Lung (tissue), 12 donors: Measurements from ENCODE around the gene SHE. TPM values are rescaled to one million over a fixed set of nuclear protein-coding genes. Genes with fewer than 3 reads are reported as not detected.
"Not testable (repeated sequence)": the region's sequence is repeated elsewhere in the genome, so short reads cannot be mapped to it uniquely, and the experiment has no call there.

Experiments used
- ATAC-seq: fragments of 200-7000 bp; cut with Tn5 transposase; one replicate; pipeline ENCODE4 v1.9.1; 2020; ENCODE audit warnings: moderate number of reproducible peaks; ENCODE audit not compliant: insufficient read depth, low FRiP score
- DNase-seq, 3 donors: peaks; one replicate each; pipeline ENCODE4 v3.0.0-alpha.2; 2013 to 2017
- H3K27ac ChIP-seq, 2 donors: one replicate each; pipeline ENCODE4 v1.5.1; 2013; ENCODE audit warnings: mild to moderate bottlenecking in 2 of 2, moderate library complexity in 2 of 2, control low read depth in 1 of 2, inconsistent platforms in 1 of 2, low read depth in 1 of 2, low read length in 1 of 2
- H3K27me3 ChIP-seq, 3 donors: one replicate each; pipeline ENCODE4 v1.5.1; 2013; ENCODE audit warnings: low read length in 2 of 3; ENCODE audit not compliant: control insufficient read depth in 3 of 3, insufficient read depth in 3 of 3
- H3K36me3 ChIP-seq, 4 donors: one replicate each; pipeline ENCODE4 v1.5.1; 2013; ENCODE audit warnings: low read length in 4 of 4, mild to moderate bottlenecking in 1 of 4, moderate library complexity in 1 of 4; ENCODE audit not compliant: control insufficient read depth in 4 of 4, insufficient read depth in 4 of 4
- H3K4me1 ChIP-seq, 5 donors: one replicate each; pipeline ENCODE4 v1.5.1; 2013; ENCODE audit warnings: low read length in 5 of 5, mild to moderate bottlenecking in 2 of 5, moderate library complexity in 1 of 5; ENCODE audit not compliant: control insufficient read depth in 5 of 5, insufficient read depth in 5 of 5
- H3K4me3 ChIP-seq: one replicate; pipeline ENCODE4 v1.5.1; 2013; ENCODE audit warnings: mild to moderate bottlenecking, control low read depth, moderate library complexity
- H3K9ac ChIP-seq, 2 donors: one replicate each; pipeline ENCODE4 v1.5.1; 2013; ENCODE audit warnings: low read length in 2 of 2, control low read depth in 1 of 2; ENCODE audit not compliant: insufficient read depth in 1 of 2
- H3K9me3 ChIP-seq, 4 donors: one replicate each; pipeline ENCODE4 v1.5.1; 2013; ENCODE audit warnings: low read length in 3 of 4, mild to moderate bottlenecking in 1 of 4, moderate library complexity in 1 of 4; ENCODE audit not compliant: control insufficient read depth in 4 of 4, insufficient read depth in 3 of 4
- CTCF ChIP-seq: IDR thresholded peaks from 2 replicates; pipeline ENCODE4 v1.5.1; 2012; ENCODE audit warnings: mild to moderate bottlenecking; ENCODE audit errors: control extremely low read depth, extremely low read depth
- WGBS, 2 donors: extraction: QIAGEN DNeasy Blood & Tissue Kit; methylation state at CpG; one replicate each; pipeline ENCODE4 v1.1.7; 2013; 5-methylcytosine and 5-hydroxymethylcytosine counted together
- polyA plus RNA-seq, 2 donors: library from polyadenylated mRNA; stranded (reverse); fragments of 200-250 nt; gene quantifications; one replicate each; pipeline ENCODE4 v1.2.1, GENCODE V29; 2013
- total RNA-seq, 2 donors: library from RNA; depleted of rRNA in 1 of 2; stranded (reverse); fragments of >200 nt in 1 of 2; gene quantifications; one replicate each; pipeline ENCODE4 v1.2.1, GENCODE V29; 2014 to 2021
- donor health status: control.
- donor health status: control.
- donor health status: Bipolar disorder and iron deficiency.
- donor health status: healthy.
- donor health status: DM: yes; HTN: yes; CAD: no.

SHE gene
- total and polyA plus RNA-seq, 4 donors: 15.1 to 33.5 (median 21.0) TPM

- DNase-seq (no peak), ATAC-seq (no peak)
- Histone ChIP-seq H3K9ac (no peak overlapping the region), H3K9me3 (no peaks in the 10 kb centered on the region), H3K27ac (no peak overlapping the region), H3K27me3 (peaks cover 0 to 2% (median 0%) of the 10 kb centered on the region in 3 donors), H3K36me3 (no peaks in the 10 kb centered on the region), H3K4me3 (no peak overlapping the region), H3K4me1 (peaks cover 0 to 3% (median 0%) of the 10 kb centered on the region in 5 donors)
- 88% methylated on average over 7 of the region's 7 CpGs for WGBS, 2 donors
- no peak for TF ChIP-seq CTCF
Measured at GRCh38 chr1:154536570-154536969, 34.4 kb upstream of the SHE start.

- Histone ChIP-seq H3K9me3 (no peaks in the 10 kb centered on the region), H3K36me3 (no peaks in the 10 kb centered on the region), H3K4me1 (peaks cover 0 to 2% (median 0%) of the 10 kb centered on the region in 5 donors), H3K9ac (no peak overlapping the region), H3K27me3 (no peaks in the 10 kb centered on the region), H3K27ac (no peak overlapping the region), H3K4me3 (no peak overlapping the region)
- ATAC-seq (no peak), DNase-seq (peak; percentile 48 to 70 (median 57))
- no peak for TF ChIP-seq CTCF
- 62 to 76% methylated on average over 11 of the region's 11 CpGs for WGBS, 2 donors
Measured at GRCh38 chr1:154533952-154534844, 32.0 kb upstream of the SHE start.

GRCh38 chr1:154531950-154532349 lies 29.7 kb upstream of the SHE start:
- not testable (repeated sequence) for H3K4me3 ChIP-seq, H3K9me3 ChIP-seq, DNase-seq, H3K9ac ChIP-seq, H3K27ac ChIP-seq, ATAC-seq, H3K27me3 ChIP-seq, H3K36me3 ChIP-seq, H3K4me1 ChIP-seq
- WGBS, 2 donors: 98 to 99% methylated on average over 10 to 13 of the region's 13 CpGs

DNA sequence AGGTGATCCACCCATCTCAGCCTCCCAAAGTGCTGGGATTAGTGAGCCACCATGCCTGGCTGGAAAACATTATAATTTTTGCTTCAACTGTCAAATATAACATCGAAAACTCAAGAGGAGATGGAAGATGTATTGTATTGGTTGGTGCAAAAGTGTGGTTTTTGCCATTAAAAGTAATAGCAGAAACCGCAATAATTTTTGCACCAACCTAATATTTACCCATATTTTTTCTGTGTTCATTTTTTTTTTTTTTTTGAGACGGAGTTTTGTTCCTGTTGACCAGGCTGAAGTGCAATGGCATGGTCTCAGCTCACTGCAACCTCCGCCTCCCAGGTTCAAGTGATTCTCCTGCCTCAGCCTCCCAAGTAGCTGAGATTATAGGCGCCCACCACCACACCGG lies 27.1 kb upstream of the SHE start:
- 96 to 97% methylated on average over 6 of the region's 6 CpGs for WGBS, 2 donors
- Histone ChIP-seq H3K27me3 (no peaks in the 10 kb centered on the region), H3K27ac (no peak overlapping the region), H3K4me1 (no peaks in the 10 kb centered on the region), H3K9me3 (no peaks in the 10 kb centered on the region), H3K36me3 (peaks cover 0 to 2% (median 0%) of the 10 kb centered on the region in 4 donors), H3K9ac (no peak overlapping the region), H3K4me3 (no peak overlapping the region)
- no peak for DNase-seq
- no peak for ATAC-seq
- TF ChIP-seq CTCF: no peak
